HG03025 (cell line): ENCODE data around the gene DNAH8.

Experiments
- ATAC-seq: cut with Tn5 transposase; IDR thresholded peaks from one replicate; pipeline ENCODE4 v1.9.1; 2021; ENCODE audit warnings: mild to moderate bottlenecking, moderate library complexity; ENCODE audit not compliant: unreplicated experiment, low FRiP score

The DNAH8 gene

GRCh38 chr6:39043776-39044175, 328.7 kb downstream of the DNAH8 start:
- ATAC-seq: no peak

DNA sequence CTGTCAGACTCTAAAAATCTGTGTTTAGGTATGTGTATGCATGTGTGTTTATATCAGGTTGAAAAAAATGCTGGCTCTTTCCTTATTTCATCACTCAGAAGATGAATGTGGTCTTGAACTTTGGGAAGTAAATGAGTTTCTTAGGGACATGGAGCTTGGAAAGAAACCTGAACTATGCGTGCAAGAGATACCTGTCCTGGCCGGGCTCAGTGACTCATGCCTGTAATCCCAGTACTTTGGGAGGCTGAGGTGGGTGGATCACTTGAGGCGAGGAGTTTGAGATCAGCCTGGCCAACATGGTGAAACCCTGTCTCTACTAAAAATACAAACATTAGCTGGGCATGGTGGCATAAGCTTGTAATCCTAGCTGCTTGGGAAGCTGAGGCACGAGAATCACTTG, 329.1 kb downstream of the DNAH8 start:
- no peak for ATAC-seq

- ATAC-seq: no peak
Measured at GRCh38 chr6:39047434-39048327, 332.6 kb downstream of the DNAH8 start.

GRCh38 chr6:39048481-39049399, 333.6 kb downstream of the DNAH8 start, which contains the start of gene GLP1R:
Gene GLP1R (plus strand): TSS chr6:39048781. CDS start chr6:39048841, 60 bp downstream.
- ATAC-seq: no peak

- no peak for ATAC-seq
Measured at GRCh38 chr6:39049575-39050283, 334.6 kb downstream of the DNAH8 start.

DNA sequence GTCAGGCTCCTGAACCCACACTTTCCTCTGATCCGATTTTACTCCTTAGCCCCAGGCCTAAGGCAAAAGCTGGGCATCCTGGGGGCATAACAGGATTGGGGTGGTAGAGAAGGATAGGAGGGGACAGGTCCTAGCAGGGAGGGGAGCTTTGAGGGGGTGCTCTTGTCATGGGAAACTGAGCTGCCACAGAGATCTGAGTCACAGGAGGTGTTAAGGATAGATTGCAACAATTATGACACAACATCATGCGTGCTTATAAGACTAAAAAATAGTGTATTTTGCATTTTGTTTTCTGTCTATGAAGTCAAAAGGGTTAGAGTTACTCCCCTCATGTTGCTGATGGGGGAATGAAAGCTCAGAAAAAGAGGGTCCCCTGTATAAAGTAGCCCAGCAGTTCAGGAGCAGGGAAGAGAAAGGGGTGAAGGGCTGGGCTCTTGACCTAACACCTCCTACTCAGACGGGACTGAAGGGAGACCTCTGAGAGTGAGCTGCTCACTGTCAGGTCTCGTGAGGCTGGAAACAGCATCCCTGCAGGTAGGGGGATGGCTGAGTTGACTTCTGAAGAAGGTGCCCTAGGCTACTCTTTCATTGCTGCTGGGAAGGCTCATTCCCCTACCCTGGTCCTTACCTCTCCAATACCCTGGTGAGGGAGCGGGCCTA, 335.5 kb downstream of the DNAH8 start:
- ATAC-seq: no peak

- ATAC-seq: no peak
Measured at GRCh38 chr6:39051399-39052122, 336.4 kb downstream of the DNAH8 start.

DNA sequence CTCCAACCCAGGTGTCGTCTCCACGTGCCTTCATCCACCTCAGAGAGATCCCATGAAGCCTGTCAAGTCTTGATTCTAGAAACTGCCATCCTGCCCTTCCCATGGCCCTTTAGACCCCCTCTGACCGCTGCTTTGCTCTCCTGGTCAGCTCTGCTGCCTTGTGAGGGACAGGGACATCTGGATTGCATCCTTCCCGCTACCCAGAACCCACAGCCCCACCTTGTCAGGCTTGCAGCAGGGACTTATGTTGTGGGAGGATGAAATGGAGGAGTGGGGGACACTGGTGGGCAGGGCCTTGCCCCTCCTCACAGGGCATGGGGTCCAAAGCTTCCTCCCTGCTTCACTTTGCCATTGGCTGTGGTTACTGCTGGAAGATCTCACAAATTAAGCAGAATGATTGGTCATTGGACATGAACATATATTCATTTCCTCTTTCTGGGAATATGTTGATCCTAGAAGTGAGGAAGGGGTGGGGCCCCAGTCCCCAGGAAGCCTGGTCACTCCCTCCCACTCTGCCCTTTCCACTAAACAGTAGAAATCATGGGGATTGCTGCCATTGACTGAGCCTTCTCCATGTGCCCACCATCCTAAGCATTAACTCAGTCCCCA, 338.0 kb downstream of the DNAH8 start:
- no peak for ATAC-seq

- ATAC-seq: no peak
Measured at GRCh38 chr6:39053854-39054576, 338.9 kb downstream of the DNAH8 start.

DNA sequence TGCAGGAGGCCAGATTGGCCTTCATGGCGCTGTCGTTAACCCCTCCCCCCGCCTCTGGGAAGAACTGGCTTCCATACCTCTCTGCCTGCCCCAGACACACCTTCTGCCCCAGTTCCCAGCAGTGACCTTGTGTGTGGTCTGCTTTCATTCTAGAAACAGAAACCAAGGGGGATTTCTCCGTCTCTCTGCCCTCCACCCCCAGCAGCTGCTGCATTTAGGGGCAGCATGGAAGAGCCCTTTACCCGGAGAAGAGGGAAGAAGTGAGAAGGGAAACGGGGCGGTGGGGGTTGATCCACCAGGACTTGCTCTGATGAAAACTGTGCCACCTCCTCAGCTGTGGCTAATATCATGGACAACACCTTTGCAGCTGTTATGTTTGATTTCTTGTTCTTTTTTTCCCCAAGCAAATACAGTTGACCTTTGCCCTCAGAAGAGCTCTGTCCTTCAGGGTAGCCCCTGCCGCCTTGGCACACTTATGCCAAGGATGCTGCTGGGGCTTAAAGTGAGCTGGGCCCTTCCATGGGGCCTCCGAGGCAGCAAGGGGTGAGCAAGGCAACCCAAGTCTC, 339.5 kb downstream of the DNAH8 start:
- no peak for ATAC-seq

- ATAC-seq: no peak
Measured at GRCh38 chr6:39055661-39056060, 340.6 kb downstream of the DNAH8 start.

- no peak for ATAC-seq
Measured at GRCh38 chr6:39056191-39056590, 341.1 kb downstream of the DNAH8 start.

- ATAC-seq: no peak
Measured at GRCh38 chr6:39056681-39057080, 341.6 kb downstream of the DNAH8 start.

- ATAC-seq: no peak
Measured at GRCh38 chr6:39057251-39058155, 342.4 kb downstream of the DNAH8 start.

DNA sequence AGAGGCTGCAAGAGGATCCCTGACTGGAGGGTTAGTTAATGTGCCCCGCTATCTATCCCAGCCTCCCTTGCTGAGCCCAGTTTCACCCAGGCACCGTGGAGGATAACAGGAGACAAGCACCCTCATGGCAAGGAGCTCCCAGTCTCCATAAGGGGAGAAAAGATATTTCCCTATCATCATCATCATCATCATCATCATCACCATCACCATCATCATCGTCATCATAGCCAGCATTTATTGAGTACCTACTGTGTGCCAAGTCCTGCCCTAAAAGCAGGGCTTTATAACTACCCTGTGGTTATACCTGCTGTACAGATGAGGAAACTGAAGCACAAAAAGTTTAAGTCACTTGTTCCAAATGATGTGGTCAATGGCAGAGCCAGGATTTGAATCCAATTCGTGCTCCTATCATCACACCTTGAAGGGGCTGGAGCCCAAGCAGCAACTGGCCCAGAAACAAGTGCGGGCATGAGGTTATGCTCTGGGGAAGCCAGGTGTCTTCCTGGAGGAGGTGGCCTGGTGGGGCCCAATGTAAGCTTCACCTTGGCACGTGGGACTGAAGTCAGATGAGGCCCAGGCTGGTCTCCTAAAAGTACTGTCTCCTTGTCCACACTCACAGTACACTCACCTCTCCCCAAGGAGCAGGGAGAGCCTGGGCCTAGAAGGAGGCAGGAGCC, 343.5 kb downstream of the DNAH8 start:
- no peak for ATAC-seq

DNA sequence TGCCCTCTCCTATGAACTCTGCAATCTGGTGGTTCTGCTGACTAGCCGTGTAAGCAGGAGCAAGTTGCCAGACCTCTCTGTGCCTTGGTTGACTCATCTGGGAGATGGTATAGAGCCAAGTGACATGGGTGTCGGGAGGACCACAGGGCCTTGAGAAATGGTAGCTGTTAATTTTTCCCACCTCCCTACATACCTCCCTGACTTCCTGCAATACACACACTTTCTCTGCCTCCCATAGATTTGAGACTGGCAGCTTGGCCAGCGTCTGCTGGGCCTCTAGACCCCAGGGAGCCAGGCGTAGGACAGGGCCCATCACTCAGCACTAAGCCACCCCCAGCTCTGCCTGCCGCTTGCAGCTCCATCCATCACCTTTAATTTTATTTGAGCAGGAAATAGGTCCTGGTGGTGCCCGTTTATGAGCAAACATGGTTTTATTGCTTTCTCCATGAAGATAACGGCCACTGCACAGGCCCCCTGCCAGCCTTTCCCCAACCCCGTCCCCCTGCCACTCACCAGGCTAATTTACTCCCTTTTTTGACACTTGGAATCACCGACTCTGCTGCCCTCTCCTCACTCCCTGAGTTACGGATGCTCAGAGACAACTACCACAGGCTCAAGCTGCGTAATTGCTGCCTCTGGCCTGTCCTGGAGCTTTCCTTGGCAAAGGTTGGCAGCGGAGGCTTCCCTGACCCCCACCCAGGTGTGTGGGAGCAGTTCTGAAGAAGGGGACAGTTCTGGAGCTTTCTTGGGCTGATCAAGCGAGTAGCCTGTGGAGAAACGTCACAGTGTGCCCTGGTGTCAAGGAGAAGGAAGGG, 344.6 kb downstream of the DNAH8 start:
- ATAC-seq: no peak
